GM18868 (cell line): ENCODE measurements around the gene CLIP4.

Experiments used
- ATAC-seq: cut with Tn5 transposase; IDR thresholded peaks from one replicate; pipeline ENCODE4 v1.9.1; 2021; ENCODE audit warnings: mild to moderate bottlenecking, moderate library complexity; ENCODE audit not compliant: unreplicated experiment

The CLIP4 gene

GRCh38 chr2:29186817-29187216 lies 71.6 kb downstream of the CLIP4 start:
- no peak for ATAC-seq

GRCh38 chr2:29187926-29188325 lies 72.7 kb downstream of the CLIP4 start:
- ATAC-seq: no peak

- ATAC-seq: no peak
Measured at GRCh38 chr2:29189052-29189451, 73.8 kb downstream of the CLIP4 start.

GRCh38 chr2:29191817-29192216 lies 76.6 kb downstream of the CLIP4 start:
- no peak for ATAC-seq

GRCh38 chr2:29192526-29192925 lies 77.3 kb downstream of the CLIP4 start:
- no peak for ATAC-seq

GRCh38 chr2:29193111-29193510 lies 77.9 kb downstream of the CLIP4 start:
- no peak for ATAC-seq

GRCh38 chr2:29193681-29194080 lies 78.5 kb downstream of the CLIP4 start:
- no peak for ATAC-seq

- no peak for ATAC-seq
Measured at GRCh38 chr2:29195796-29196195, 80.6 kb downstream of the CLIP4 start.

- peak; percentile 69 for ATAC-seq
Measured at GRCh38 chr2:29196792-29197788, 81.9 kb downstream of the CLIP4 start.

- no peak for ATAC-seq
Measured at GRCh38 chr2:29201979-29202378, 86.8 kb downstream of the CLIP4 start.

- no peak for ATAC-seq
Measured at GRCh38 chr2:29202819-29203495, 87.7 kb downstream of the CLIP4 start.

GRCh38 chr2:29206941-29207340 lies 91.7 kb downstream of the CLIP4 start:
- ATAC-seq: no peak

GRCh38 chr2:29207352-29208148 lies 92.3 kb downstream of the CLIP4 start:
- no peak for ATAC-seq

- no peak for ATAC-seq
Measured at GRCh38 chr2:29209551-29209950, 94.3 kb downstream of the CLIP4 start.

GRCh38 chr2:29212009-29212408 lies 96.8 kb downstream of the CLIP4 start:
- ATAC-seq: no peak

GRCh38 chr2:29213888-29214291 lies 98.7 kb downstream of the CLIP4 start:
- no peak for ATAC-seq

- ATAC-seq: no peak
Measured at GRCh38 chr2:29215073-29215472, 99.9 kb downstream of the CLIP4 start.

- no peak for ATAC-seq
Measured at GRCh38 chr2:29215739-29216608, 100.8 kb downstream of the CLIP4 start.

GRCh38 chr2:29216609-29216909 lies 101.3 kb downstream of the CLIP4 start:
- no peak for ATAC-seq

GRCh38 chr2:29218071-29218470 lies 102.9 kb downstream of the CLIP4 start:
- no peak for ATAC-seq
